AG20443 (cell line): Measurements from ENCODE around the gene VSX1.

Experiments
- DNase-seq: peaks from one replicate; pipeline ENCODE4 v3.0.0; 2012; ENCODE audit warnings: low spot score, mixed read lengths

VSX1 gene

DNA sequence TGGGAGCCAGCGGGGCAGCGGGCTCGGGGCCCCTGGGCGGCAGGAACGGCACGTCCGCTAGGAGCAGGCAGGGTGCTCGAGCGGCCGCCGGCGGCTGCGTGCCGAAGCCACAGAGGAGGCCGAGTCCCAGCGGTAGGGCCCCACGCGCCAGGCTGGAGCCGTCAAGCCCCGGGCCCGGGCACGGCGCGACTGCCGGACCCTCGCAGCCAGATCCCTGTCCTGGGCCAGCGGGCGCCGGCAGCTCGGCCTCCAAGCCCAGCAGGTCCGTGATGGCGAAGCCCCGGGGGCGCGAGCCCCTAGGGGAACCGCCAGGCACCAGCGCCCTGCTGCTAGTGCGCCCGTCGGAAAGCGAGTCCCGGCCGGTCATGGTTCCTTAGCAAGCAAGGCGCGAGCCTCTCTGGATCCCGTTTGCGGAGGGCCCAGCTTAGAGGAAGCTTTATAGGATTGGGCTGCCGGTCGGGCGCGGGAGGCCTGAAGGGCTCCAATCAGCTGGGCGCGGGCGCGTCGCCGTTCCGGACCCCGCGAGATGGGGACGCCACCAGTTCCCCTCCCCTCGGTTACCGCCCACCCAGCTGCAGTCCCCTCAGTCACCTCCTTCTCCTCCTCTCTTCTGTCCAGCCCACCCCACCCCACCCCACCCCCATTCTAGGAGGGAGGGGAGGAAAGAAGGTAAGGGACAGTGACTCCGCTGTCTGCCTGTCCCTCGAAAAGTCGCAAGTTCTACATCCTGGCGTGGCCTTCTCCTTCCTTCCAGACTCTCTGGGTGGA, at the start of gene VSX1:
Gene VSX1 (minus strand): TSS at position 412 of the 768 bp plus-strand sequence. CDS start 45 bp downstream, at position 367.
- no peak for DNase-seq

DNA sequence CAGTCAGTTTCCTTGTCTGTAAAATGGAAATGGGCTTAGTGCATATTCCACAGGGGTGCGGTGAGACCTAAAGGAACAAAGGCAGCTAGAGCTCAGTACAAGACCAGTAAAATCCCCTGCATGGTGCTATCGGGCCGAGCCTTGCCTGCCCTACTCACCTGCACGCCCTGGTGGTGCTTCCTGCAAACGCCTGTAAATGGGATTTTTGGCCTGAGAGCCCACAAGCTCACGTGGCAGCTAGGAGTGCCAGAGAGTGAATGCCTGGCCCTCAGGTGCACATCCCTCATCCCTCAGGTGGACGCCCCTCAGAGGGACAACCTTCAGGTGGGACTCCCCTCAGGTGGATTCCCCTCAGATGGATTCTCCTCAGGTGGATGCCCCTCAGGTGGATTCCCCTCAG, 48.0 kb upstream of the VSX1 start:
- DNase-seq, result no peak

DNA sequence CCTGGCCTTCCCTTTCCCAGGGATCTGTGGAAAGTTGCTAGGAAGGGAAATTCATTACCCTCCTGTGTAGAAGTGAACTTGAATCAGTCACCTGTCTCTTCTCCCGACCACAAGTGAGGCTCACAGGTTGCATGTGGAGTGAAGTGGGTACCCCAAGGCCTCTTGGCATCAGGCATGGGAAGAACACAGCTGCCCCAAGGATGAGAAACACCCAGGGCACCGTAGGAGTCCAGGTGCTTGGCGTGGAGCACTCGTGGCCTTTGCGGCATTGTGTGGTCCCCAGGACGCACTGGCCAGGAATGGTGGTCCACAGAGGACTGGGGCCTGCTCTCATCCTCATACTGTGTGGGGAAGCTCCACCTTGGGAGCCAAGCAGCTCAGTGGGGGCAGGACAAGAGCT, 47.5 kb upstream of the VSX1 start:
- no peak for DNase-seq

DNA sequence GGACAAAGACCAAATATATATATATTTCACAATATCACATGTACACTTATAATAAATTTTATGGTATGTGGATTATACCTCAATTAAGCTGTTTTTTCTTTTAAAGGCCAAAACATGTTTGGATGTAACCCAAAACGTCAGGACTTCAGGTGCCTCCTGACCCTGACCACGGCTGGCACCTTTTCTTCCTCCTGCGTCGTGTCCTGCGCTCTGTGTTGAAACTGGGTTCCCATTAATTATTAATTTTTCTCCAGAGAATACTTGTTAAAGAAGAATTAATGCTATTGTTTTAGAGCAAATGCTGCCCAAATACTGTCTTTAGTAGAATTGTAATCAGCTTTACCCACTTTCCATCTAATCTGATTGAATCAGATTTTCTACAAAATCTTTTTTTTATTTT, 46.7 kb upstream of the VSX1 start:
- DNase-seq, result no peak

DNA sequence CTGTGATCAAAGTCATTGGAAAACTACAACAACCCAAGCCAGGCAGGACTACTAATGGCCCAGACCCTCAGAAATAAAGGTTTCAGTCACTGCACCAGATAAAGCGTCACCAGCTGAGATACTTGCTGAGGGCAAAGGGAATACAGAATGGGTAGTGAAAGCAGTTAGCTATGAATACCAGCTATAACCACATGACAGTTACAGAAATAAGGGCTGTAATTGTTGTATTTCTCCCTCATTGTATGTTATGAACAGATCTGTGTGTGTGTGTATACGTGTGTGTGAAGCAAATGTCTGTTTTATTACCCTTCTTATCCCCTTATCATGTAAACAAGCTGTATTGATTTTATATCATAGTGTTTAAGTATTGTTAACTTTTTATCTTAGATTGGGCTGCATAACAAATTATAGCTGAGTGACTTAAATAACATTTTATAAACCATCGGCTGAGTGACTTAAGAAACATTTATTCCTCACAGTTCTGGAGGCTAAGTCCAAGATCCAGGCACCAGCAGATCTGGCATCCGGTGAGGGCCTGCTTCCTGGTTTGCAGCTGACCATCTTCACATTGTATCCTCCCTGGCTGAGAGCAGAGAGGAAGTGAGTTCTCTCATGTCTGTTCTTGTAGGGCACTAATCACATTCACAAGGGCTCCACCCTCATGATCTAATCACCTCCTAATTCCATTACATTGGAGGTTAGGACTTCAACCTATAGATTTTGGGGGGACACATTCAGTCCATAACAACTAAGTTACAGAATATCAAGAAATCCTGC, 46.0 kb upstream of the VSX1 start:
- DNase-seq, result no peak

DNA sequence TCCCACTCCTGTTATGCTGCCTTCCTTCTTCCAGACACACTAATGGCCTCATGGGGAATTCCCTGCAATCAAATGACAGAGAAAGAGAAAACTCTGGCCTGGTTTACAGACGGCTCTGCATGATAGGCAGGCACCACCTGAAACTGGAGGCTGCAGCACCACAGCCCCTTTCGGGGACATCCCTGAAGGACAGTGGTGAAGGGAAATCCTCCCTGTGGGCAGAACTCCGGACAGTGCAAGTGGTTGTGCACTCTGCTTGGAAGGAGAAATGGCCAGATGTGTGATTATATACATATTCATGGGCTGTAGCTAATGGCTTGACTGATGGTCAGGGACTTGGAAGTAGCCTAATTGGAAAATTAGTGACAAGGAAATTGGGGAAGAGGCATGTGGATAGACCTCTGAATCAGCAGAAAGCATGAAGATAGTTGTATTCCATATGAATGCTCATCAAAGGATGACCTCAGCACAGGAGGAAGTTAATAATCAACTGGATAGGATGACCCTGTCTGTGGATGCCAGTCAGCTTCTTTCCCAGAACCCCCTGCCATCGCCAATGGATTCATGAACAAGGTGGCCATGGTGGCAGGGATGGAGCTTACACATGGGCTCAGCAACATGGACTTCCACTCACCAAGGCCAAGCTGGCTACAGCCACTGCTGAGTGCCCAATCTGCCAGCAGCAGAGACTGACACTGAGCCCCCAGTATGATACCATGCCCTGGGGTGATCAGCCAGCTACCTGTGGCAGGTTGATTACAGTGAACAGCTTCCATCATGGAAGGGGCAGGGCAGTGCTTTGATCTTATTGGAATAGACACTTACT, 44.5 kb upstream of the VSX1 start:
- no peak for DNase-seq

DNA sequence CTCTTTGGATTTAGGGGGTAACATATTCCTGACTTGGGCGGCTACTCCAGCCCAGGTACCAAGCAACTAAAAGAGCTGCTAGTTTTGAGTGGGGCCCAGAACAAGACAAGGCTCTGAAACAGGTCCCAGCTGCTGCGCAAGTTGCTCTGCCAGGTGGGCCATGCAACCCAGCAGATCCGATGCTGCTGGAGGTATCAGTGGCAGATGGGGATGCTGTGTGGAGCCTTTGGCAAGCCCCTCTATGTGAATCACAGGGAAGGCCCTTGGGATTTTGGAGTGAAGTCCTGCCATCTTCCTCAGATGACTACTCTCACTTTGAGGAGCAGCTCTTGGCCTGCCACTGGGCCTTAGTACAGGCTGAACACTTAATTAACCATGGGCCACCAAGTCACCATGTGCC, 43.7 kb upstream of the VSX1 start:
- no peak for DNase-seq

DNA sequence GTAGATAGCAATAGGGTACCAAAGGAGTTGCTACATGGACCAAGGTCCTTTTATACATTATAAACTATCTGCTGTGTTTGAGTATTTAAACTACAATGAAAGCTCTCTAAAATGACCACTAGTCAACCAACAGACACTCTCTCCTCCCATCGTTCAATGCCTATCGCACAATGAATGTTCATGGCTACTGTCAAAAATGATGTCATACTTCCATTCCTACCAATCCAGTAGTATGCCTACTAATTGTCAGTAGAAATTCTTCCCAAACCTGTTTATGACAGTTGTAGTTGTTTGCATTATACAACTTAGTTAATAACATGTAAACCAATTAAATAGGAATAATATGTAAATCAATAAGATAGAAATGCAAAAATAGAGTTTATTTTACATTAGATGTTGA, 39.0 kb upstream of the VSX1 start:
- no peak for DNase-seq

DNA sequence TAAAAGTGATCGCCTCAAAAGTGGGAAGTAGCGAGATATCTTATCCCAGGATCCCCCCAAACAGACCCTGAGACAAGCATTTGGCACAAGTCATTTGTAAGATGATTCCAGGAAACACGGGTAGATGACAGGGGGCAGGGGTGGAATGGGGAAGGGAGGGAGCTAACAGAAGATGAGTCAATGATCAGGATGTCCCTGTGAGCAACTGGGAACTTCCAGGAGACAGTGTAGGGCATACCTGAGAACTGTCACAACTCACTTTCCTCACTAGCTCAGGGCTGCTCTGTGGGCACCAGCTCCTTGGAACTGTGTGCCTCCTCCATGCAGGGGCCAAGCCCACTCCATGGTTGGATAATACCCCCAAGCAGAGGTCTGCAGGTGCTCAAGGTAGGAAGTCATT, 38.5 kb upstream of the VSX1 start:
- no peak for DNase-seq

DNA sequence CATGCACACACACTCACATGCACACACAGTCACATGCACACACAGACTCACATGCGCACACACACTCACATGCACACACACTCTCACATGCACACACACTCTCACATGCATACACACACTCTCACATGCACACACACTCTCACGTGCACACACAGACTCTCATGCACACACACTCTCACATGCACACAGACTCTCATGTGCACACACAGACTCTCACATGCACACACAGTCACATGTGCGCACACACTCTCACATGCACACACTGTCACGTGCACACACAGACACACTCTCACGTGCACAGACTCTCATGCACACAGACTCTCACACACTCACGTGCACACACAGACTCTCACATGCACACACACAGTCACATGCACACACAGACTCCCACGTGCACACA, 36.6 kb upstream of the VSX1 start:
- DNase-seq, result no peak

DNA sequence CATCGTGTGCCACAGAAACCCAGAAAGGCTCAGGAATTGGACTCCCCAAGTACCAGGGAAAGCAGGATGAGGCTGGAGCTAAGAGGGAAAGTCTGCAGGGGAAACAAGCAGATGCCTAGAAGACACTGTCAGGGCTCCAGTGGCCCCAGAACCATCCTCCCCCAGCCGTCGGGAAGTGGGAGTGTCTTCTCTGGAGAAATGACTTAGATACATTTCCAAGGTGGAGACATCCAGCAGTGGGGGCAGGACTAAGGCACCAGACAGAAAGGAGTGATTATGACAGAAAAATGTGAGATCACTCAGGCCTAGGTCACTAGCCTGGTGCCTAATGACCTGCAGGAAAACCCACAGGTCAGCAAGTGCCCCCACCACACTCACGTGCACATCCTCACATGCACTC, 36.0 kb upstream of the VSX1 start:
- no peak for DNase-seq

DNA sequence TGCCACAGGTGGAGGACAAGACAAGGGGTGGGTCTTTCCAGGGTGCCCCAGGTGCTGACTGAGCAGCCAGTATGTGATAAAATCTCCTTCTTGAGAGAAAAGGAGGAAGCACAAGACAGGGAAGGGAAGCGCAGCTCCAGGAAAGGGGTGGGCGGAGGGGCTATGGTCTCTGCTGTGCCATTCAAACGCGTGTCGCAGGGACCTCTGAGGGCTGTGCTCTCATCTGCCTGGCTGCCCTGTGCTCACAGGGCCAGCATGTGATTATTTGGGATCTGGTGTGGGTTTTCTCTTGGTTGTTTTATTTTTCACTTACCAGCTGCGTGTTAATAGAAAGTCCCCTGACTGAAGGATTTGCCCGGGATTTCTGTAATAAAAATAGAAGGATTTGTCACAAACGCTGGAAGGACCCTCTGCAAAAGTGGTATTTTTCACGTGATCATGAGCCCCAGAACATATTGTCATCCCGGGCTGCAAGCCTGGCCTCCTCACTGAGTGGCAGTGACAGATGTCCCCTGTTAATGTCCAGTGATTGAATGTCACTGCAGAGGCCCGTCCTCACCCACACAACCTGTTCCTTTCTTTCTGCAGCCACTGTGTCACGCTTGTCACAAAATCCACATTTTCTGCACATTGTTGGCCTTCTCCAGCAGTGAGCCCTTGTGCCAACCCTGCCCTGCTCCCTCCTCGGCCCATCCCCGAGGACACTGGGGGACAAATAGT, 35.0 kb upstream of the VSX1 start:
- no peak for DNase-seq

DNA sequence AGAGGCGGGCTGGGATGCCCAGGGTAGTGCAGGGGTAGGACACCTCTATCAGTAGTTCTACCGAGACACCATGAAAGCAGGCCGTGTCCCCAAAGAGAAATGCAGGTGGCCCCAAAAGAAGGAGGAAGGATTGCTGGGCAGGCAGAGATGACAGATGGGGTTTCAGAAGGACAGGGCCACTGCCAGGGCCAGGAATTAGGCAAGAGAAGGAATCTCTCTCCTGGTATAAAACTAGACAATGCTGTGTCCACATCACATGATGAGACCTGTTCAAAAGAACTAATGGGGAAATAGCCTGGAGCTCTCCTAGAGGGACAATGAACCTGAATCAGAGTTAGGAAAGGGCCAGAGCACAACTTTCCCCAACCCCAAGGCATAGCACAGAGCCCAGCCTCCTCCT, 21.6 kb upstream of the VSX1 start:
- DNase-seq, result no peak

DNA sequence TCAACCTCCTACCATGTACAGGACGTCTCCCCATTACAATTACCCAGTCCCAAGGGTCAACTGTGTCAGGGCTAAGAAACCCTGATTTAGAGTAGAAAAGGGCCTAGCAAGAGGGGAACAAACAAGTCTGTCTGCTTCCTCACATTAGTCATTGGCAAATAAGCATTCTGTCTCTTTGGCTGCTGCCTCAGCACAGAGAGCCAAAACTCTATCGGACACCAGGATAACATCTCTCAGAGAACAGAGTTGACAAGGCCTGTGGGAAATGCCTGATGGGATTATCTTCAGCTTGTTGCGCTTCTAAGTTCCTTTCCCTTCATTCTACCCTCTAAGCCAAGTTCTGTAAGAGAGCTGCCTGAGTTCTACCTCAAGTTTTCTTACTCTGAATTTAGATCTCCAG, 19.0 kb upstream of the VSX1 start:
- no peak for DNase-seq

DNA sequence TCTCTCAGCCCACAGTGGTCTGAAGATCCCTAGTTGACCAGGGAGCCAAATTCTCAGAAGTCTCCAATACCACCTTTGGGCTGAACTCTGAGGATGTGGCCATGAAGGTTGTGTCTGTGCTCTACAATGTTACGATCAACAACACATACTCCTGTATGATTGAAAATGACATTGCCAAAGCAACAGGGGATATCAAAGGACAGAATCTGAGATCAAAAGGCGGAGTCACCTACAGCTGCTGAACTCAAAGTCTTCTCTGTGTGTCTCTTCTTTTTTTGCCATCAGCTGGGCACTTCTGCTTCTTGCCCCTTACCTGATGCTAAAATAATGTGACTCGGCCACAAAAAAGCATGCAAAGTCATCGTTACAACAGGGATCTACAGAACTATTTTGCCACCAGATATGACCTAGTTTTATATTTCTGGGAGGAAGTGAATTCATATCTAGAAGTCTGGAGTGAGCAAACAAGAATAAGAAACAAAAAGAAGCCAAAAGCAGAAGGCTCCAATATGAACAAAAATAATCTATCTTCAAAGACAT, 17.7 kb upstream of the VSX1 start:
- no peak for DNase-seq

DNA sequence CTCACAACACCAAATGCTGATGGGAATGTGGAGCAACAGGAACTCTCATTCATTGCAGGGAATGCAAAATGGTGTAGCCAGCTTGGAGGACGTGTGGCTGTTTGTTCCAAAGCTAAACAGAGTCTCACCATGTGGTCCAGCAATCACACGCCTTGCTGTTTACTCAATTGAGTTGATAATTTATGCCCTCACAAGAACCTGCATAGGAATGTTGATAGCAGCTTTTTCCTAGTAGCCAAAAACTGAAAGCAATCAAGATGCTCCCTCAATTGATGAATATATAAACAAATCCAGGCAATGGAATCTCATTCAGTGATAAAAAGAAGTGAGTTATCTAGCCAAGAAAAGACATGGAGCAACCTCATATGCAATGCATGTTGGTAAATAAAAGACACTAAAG, 15.6 kb upstream of the VSX1 start:
- DNase-seq, result no peak

DNA sequence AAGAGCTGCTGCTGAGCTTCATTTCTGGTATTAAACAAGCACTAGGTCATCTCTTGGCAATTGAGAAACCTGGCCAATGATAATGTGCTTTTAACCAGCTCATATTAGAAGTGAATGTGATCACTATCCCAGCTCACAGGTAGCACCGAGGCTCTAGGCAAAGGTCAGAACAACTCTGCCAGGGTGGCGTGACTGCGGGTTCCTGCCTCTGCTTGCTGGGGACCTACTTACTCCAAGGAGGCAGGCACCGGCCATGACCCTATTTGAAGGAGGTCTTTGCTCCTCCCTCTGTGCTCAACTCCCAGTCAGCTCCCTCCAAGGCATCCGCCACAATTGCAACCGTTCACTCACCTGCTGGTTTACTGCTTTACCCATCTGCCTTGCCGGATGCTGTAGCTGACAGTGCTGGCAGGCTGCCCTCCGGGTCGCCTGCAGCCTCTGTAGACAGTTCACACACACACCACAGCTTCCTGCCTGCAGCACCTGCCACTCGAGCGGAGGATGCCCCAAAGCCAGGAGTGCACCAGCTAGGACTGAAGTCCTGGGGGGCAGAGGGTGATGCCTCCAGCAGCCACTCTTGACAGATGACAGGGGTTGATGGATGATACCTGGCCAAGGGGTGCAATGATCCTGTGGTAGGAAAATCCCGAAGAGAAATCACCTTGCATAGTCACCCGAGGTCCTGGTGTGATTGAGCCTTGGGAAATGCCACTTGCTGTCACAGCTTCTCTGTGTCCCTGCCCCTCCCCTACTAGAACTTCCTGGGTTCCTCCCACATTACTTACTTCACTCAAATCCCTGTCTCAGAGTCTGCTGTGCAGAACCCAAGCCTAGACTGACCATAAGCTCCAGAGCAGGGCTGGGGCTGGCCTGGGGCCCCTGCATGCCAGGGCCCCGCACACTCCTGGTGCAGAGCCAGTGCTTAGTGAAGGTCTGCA, 8.8 kb upstream of the VSX1 start:
- DNase-seq, result no peak

DNA sequence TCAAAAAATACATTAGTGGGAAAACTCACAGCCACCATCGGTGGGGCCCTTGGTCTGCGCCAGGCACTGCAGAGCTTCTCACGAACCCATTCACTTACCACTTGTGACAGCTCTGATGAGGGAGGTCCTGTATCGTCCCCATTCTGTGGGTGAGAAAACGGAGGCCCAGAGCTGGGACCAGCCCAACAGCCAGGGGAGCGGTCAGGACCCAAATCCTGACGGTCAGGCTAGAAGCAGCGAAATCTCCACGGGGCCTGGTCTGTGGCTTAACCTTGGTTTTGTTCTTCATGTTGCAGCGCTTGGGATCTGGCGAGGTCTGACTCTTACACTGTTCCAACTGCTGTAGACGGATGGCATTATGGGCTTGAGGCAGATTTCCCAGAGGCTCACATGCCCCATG, 7.7 kb upstream of the VSX1 start:
- no peak for DNase-seq

DNA sequence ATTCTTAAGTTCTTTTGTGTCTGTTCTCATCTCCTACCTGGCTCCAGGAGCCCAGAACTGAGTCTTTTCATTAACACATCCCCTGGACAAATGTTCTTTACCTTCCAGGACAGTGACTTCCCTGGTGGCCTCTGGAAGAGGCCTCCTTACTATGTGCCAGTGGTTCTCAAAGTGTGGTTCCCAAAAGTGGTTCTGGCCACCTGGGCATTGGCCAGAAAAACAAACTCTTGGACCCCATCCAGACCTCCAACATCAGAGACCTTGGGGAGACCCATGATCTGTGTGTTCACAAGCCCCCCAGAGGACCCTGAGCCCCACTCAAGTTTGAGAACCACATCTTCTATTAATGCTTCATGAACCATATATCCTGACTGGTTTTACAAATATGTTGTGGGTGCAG, 7.2 kb upstream of the VSX1 start:
- DNase-seq, result no peak

DNA sequence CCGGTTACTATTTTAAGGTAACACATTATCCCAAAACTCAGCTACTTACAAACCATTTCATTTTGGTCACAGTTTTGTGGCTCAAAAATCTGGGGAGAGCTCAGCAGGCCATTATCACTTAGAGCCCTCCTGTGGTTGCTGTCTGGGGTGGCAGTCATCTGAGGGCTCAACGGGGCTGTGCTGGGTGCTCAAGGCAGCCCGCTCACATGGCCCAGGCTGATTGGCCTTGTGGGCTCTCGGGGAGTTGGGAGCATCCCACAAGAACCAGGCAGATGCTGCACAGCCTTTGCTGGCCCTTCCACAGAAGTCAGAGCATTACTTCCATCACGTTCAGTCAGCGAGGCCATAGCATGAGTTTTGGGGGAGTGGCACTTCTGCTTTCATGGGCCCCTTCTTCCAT, 6.3 kb upstream of the VSX1 start:
- no peak for DNase-seq
